Effector memory CD4-positive, alpha-beta T cell (primary cell): ENCODE measurements around the gene HOXD10.

Experiments used
- DNase-seq, 3 donors: peaks; one replicate each; pipeline ENCODE4 v3.0.0-alpha.2; 2020
- H3K27ac ChIP-seq: 2 replicates; pipeline ENCODE4 v1.7.0; 2013; ENCODE audit warnings: mild to moderate bottlenecking, low read length, moderate library complexity; ENCODE audit not compliant: insufficient read depth, poor library complexity, severe bottlenecking
- H3K27me3 ChIP-seq: replicated peaks from 2 replicates; pipeline ENCODE4 v1.7.0; 2013; ENCODE audit warnings: mild to moderate bottlenecking, low read length; ENCODE audit not compliant: insufficient read depth, control insufficient read depth, poor library complexity, severe bottlenecking
- H3K36me3 ChIP-seq: 2 replicates; pipeline ENCODE4 v1.7.0; 2013; ENCODE audit warnings: mild to moderate bottlenecking, low read length, moderate library complexity; ENCODE audit not compliant: control insufficient read depth, insufficient read depth
- H3K4me1 ChIP-seq: 2 replicates; pipeline ENCODE4 v1.7.0; 2013; ENCODE audit warnings: low read length, mild to moderate bottlenecking; ENCODE audit not compliant: control insufficient read depth, insufficient read depth, poor library complexity, severe bottlenecking
- H3K4me3 ChIP-seq: 2 replicates; pipeline ENCODE4 v1.7.0; 2013; ENCODE audit warnings: low read length, low read depth, mild to moderate bottlenecking; ENCODE audit not compliant: insufficient read depth, poor library complexity, severe bottlenecking
- H3K9me3 ChIP-seq: 2 replicates; pipeline ENCODE4 v1.7.0; 2013; ENCODE audit warnings: mild to moderate bottlenecking, low read length, moderate library complexity; ENCODE audit not compliant: control insufficient read depth

HOXD10 gene

GRCh38 chr2:176082824-176083751 is 33.5 kb upstream of the HOXD10 start:
- DNase-seq, result no peak
- Histone ChIP-seq H3K27ac (no peak overlapping the region), H3K36me3 (no peaks in the 10 kb centered on the region), H3K27me3 (peaks cover 90% of the 10 kb centered on the region), H3K9me3 (peaks cover 25% of the 10 kb centered on the region), H3K4me1 (peaks cover 5% of the 10 kb centered on the region), H3K4me3 (no peak overlapping the region)

DNA sequence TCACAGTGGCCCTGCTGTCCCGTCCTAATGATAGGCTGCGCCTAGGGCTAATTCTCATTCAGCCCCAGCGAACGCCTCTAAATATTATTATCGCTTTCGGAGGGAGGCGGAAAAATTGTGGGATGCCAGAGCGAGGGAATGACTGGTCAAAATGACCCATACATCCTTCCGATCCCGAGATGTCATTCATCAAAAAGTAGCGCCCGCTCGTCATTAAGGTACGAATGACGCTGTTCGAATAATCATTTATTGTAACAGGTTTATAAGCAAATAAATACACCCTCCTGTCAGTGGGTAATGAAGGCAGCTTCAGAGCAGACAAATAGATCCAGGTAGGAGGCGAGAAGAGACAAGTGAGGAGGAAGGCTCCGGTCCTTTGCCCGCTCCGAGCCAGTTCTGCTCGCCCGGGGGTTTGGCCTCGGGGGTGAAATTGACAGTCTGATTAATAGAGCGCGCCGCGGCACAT is 32.7 kb upstream of the HOXD10 start, which contains the start of gene EVX2:
EVX2 (minus strand) TSS at position 167 of the 466 bp plus-strand sequence. CDS start 186 bp downstream, outside the sequence.
- Histone ChIP-seq H3K4me1 (peaks cover 5% of the 10 kb centered on the region), H3K9me3 (peaks cover 25% of the 10 kb centered on the region), H3K4me3 (no peak within 1 kb of the TSS), H3K27ac (no peak within 1 kb of the TSS), H3K36me3 (no peaks in the 10 kb centered on the region), H3K27me3 (peaks cover 92% of the 10 kb centered on the region)
- DNase-seq, result no peak

DNA sequence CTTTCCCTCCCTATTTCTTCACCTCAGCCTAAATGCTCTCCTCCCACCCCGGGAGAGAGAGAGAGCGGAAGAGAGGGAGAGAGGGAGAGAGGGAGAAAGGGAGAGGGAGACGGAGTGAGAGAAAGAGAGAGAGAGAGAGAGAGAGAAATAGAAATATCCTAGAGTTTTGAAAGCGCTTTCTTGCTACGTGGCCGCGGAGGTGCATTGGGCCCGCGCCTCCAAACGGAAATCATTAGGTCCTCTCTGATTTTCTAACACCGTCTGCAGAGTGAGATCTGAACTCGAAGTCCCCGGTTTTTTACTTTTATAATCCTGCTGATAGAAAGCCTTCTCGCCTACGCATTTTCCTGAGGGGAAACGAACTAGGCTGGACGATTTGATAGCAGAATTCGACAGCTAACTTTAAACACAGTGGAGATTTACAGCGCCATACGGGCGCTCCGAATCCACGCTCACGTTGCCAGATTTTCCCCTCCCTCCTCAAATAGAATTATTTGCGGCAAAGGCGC is 31.9 kb upstream of the HOXD10 start:
- no peaks in the 10 kb centered on the region for H3K36me3 ChIP-seq
- no peaks in the 10 kb centered on the region for H3K4me1 ChIP-seq
- no peak overlapping the region for H3K27ac ChIP-seq
- no peak for DNase-seq
- no peak overlapping the region for H3K4me3 ChIP-seq
- peaks cover 92% of the 10 kb centered on the region for H3K27me3 ChIP-seq
- peaks cover 25% of the 10 kb centered on the region for H3K9me3 ChIP-seq

DNA sequence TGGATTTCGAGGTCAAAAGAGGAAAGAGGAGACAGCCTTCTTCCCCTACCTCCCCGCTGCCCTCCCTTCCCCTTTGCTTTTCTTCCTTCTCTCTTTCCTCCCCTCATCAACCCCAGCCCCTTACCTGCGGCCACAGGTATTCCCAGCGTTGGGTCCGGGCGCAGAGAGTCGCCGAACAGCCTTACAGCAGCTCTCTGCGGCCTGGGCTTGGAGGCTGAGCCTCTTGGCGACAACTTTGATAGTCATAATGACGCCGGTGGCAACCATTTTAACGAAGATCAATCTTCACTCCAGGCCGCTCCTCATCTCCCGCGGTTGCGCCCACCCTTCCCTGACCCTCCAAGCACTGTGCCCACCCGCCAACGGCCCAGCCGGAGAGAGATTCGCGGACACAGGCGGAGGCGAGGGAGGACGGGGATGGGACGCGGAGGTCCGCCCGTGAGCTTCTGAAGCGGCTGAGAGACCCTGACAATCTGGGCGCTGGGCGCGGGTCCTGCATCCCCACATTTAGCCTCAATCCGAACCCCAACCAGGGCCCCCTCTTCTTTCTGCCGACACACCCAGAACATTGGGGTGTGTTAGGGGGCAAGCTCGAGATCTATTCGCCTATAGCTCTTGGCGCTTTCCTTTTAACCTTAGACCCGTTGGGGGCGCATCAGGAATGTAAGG is 31.3 kb upstream of the HOXD10 start:
- H3K36me3 ChIP-seq, result no peaks in the 10 kb centered on the region
- H3K9me3 ChIP-seq, result peaks cover 25% of the 10 kb centered on the region
- no peak for DNase-seq
- peaks cover 94% of the 10 kb centered on the region for H3K27me3 ChIP-seq
- H3K4me3 ChIP-seq, result no peak overlapping the region
- H3K4me1 ChIP-seq, result no peaks in the 10 kb centered on the region
- H3K27ac ChIP-seq, result no peak overlapping the region

DNA sequence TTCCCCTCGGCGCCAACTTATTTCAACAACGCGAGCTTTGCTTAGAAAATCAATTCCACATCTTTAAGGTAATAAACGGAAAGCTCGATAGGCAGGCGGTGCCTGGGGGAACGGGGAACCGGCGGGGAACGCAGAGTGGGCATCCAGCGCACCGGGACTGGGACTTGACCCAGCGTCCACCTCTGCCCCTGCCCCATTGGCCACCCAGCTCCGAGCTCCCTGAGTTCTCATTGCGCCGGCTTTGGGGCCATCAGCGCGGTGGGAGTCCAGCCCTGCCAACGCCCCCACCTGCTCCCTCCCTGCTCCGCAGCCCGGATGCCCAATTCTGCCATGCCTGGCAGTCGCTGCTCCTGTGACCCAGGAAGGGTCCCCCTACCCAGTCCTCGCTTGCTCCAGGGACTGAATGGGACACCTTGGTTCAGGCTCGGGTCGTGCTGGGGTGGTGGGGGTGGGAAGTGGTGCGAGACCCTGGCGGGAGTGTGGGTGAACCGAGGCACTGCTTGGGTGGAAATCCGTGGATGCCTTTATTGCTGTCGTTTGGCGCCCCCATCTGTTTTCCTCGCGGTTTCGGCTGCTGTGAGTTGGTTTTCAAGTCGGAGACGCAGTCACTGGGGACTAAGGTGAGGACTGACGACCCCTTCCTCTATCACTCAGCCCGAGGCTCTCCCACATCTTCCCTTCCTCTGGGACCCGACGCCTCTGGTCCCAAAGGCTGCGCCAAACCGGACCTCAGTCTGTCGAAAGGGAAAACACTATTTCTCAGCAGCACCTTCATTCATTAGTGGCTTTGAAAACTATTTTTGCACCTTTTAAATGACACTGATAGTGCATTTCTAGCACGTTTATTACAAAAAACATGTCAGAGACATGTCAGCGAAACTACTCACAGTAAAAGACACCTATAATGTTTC is 30.5 kb upstream of the HOXD10 start:
- Histone ChIP-seq H3K27me3 (peaks cover 97% of the 10 kb centered on the region), H3K4me3 (no peak overlapping the region), H3K27ac (no peak overlapping the region), H3K4me1 (no peaks in the 10 kb centered on the region), H3K36me3 (no peaks in the 10 kb centered on the region), H3K9me3 (peaks cover 22% of the 10 kb centered on the region)
- no peak for DNase-seq

DNA sequence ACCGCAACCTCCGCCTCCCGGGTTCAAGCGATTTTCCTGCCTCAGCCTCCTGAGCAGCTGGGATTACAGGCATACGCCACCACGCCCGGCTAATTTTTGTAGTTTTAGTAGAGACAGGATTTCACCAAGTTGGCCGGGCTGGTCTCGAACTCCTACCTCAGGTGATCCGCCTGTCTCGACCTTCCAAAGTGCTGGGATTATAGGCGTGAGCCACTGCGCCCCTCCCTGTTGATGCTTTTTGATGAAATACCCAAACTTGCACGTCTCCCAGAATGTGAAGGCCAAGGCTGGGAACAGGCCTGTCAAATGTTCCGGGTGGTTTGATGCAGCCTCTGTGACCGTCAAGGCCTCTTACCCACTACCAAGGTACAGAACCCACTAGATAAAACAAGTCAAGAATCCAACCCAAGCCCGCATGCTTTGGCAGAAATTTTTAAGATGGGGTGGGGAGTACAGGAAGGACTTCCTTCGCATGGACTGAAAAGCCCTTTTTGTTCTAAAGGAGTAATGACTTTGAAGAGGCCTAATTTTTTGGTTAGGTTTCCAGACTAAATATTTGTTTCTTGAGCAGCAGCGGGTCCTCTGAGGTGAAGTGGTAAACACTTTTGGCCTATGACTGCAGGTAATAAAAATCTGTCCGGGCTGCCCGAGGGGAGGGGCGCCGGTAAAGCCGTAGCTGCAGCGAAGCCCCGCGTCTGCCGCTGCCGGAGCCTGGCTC is 29.1 kb upstream of the HOXD10 start:
- H3K36me3 ChIP-seq, result no peaks in the 10 kb centered on the region
- no peaks in the 10 kb centered on the region for H3K4me1 ChIP-seq
- no peak overlapping the region for H3K4me3 ChIP-seq
- H3K27ac ChIP-seq, result no peak overlapping the region
- peaks cover 94% of the 10 kb centered on the region for H3K27me3 ChIP-seq
- H3K9me3 ChIP-seq, result peaks cover 12% of the 10 kb centered on the region
- DNase-seq, result no peak

GRCh38 chr2:176088048-176088936 is 28.3 kb upstream of the HOXD10 start:
- Histone ChIP-seq H3K9me3 (peaks cover 12% of the 10 kb centered on the region), H3K36me3 (no peaks in the 10 kb centered on the region), H3K4me1 (peaks cover 4% of the 10 kb centered on the region), H3K27me3 (peaks cover 92% of the 10 kb centered on the region), H3K27ac (no peak overlapping the region), H3K4me3 (no peak overlapping the region)
- DNase-seq, result no peak

DNA sequence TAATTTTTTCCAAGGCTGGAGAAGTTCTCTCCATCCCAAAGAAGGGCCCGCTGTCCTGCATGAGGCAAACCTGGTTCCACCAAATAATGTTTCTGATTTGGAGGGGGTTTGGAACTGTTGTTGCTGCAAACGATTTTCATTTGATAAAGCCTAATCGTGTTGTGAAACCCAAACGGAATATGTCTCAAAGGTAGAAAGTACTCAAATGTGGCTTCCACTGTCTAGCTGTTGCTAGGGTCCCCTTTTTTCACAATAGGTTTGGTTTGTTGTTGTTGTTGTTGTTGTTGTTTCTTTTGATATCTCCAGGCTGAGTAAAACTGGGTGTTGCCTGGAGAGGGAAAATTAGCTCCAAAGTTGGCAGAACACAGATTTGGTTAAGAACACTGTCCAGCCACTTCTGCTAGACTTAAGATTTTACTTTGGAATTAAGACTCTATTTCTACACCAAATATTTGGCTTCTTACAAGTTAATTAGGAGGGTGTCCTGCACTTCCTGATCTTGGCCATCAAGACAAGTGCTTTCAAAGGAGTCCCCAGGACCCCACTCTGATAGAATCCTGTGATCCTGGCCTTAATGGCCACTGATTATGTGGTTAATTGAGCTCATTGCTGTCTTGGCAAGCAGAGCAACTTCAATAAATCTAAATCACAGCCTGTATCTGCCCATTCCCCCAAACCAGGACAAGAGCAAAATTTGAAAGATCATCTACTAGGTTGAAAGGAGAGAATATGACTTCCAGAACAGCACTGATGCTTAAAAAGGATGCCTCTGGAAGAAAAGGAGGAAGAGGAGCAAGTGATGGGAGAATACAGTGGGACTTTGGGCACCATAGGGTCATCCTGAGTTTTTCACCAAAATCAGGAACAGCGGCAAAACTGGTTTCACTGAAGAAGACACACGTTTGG is 27.4 kb upstream of the HOXD10 start:
- H3K27me3 ChIP-seq, result peaks cover 92% of the 10 kb centered on the region
- peaks cover 8% of the 10 kb centered on the region for H3K4me1 ChIP-seq
- no peaks in the 10 kb centered on the region for H3K36me3 ChIP-seq
- peaks cover 8% of the 10 kb centered on the region for H3K9me3 ChIP-seq
- no peak overlapping the region for H3K27ac ChIP-seq
- no peak for DNase-seq
- H3K4me3 ChIP-seq, result no peak overlapping the region
